Vagina (tissue), 2 donors: Measurements from ENCODE around the gene SLC7A9.

Experiments
- POLR2AphosphoS5 ChIP-seq, 2 donors: sonication (generic); formaldehyde crosslinking; IDR thresholded peaks; one replicate each; pipeline ENCODE4 v1.9.0; 2017; ENCODE audit warnings: antibody characterized with exemption in 2 of 2, mild to moderate bottlenecking in 2 of 2, low read depth in 1 of 2; ENCODE audit not compliant: insufficient read depth in 1 of 2
- TF ChIP-seq, protein P1 (sequence below), 3 experiments: fragments of 450-650 bp in 2 of 3; fragments of 200-600 bp in 1 of 3; sonication (generic) in 1 of 3; IDR thresholded peaks; one replicate each; pipeline ENCODE4 v1.5.1; 2017 to 2019; ENCODE audit warnings: antibody characterized with exemption in 3 of 3, mild to moderate bottlenecking in 2 of 3, moderate library complexity in 2 of 3

DNA sequence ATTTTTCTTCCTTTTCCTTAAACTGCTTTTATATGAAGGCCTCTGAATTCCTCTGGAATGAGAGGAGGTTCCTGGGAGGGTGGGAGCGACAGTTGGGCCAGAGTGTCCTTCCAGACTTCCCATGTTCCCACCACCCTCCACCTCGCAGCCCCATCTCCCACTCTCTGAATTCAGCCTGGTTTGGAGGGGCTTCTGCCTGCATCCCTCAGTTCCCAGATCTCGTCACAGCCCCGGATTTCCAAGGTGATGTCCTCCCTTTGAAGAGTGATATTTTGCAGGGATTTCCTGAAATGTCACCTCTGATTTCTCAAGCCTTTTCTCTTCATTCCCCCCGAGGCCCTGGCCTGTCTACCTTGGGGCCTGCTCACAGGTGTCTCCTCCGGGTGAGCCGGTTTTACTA, 16.7 kb upstream of the SLC7A9 start:
- TF ChIP-seq POLR2AphosphoS5 (IDR thresholded peaks at IDR 0.05; ENCODE audit: insufficient read depth in 1 of 2, low read depth in 1 of 2) = no peak
- TF ChIP-seq, protein P1, sequence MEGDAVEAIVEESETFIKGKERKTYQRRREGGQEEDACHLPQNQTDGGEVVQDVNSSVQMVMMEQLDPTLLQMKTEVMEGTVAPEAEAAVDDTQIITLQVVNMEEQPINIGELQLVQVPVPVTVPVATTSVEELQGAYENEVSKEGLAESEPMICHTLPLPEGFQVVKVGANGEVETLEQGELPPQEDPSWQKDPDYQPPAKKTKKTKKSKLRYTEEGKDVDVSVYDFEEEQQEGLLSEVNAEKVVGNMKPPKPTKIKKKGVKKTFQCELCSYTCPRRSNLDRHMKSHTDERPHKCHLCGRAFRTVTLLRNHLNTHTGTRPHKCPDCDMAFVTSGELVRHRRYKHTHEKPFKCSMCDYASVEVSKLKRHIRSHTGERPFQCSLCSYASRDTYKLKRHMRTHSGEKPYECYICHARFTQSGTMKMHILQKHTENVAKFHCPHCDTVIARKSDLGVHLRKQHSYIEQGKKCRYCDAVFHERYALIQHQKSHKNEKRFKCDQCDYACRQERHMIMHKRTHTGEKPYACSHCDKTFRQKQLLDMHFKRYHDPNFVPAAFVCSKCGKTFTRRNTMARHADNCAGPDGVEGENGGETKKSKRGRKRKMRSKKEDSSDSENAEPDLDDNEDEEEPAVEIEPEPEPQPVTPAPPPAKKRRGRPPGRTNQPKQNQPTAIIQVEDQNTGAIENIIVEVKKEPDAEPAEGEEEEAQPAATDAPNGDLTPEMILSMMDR (IDR thresholded peaks at IDR 0.05) = no peak
